K562 (cell line): ENCODE measurements around the gene TMEM120B. TPM values are rescaled to one million over a fixed set of nuclear protein-coding genes. Genes with fewer than 3 reads are reported as not detected.
A peak's percentile ranks its signal among the peaks of the same experiment; 100 is the strongest.

Experiments used
- ARID2 ChIP-seq: fragments of 450-650 bp; IDR thresholded peaks from 2 replicates; pipeline ENCODE4 v1.6.1; 2017; ENCODE audit warnings: antibody characterized with exemption, mild to moderate bottlenecking
- E2F6 ChIP-seq, 2 experiments: IDR thresholded peaks; 2 replicates each; pipeline ENCODE4 v1.6.1; 2011; ENCODE audit warnings: borderline replicate concordance in 1 of 2, control low read depth in 1 of 2, low read depth in 1 of 2, low read length in 1 of 2, mild to moderate bottlenecking in 1 of 2, mixed read lengths in 1 of 2, moderate library complexity in 1 of 2; ENCODE audit not compliant: insufficient read depth in 1 of 2, insufficient read length in 1 of 2, poor library complexity in 1 of 2, severe bottlenecking in 1 of 2; ENCODE audit errors: extremely low read depth in 1 of 2
- ESRRA ChIP-seq: fragments of 450-650 bp; IDR thresholded peaks from 2 replicates; pipeline ENCODE4 v1.6.1; 2014; ENCODE audit warnings: low read depth, mild to moderate bottlenecking, moderate library complexity, borderline replicate concordance
- MED1 ChIP-seq: sonication (generic); formaldehyde crosslinking; IDR thresholded peaks from 2 replicates; pipeline ENCODE4 v1.8.1; 2023; ENCODE audit warnings: missing genetic modification reagents, borderline replicate concordance
- NBN ChIP-seq: fragments of 450-650 bp; IDR thresholded peaks from 2 replicates; pipeline ENCODE4 v1.6.1; 2016; ENCODE audit warnings: low read depth, mild to moderate bottlenecking
- NFYB ChIP-seq: IDR thresholded peaks from 2 replicates; pipeline ENCODE4 v1.6.1; 2011; ENCODE audit warnings: mild to moderate bottlenecking, moderate library complexity; ENCODE audit not compliant: insufficient read length; ENCODE audit errors: extremely low read depth
- NKRF ChIP-seq: fragments of 450-650 bp; IDR thresholded peaks from 2 replicates; pipeline ENCODE4 v1.6.1; 2016; ENCODE audit warnings: borderline replicate concordance
- PML ChIP-seq: IDR thresholded peaks from 2 replicates; pipeline ENCODE4 v1.6.1; 2012; ENCODE audit warnings: low read length, inconsistent platforms
- RBM15 ChIP-seq: fragments of 200-400 bp; formaldehyde crosslinking; IDR thresholded peaks from 2 replicates; pipeline ENCODE4 v1.6.1; 2018; ENCODE audit warnings: mild to moderate bottlenecking, low read length, moderate library complexity; ENCODE audit not compliant: insufficient read depth
- RERE ChIP-seq: sonication (generic); formaldehyde crosslinking; IDR thresholded peaks from 2 replicates; pipeline ENCODE4 v1.8.0; 2023; ENCODE audit warnings: missing genetic modification reagents, mild to moderate bottlenecking, borderline replicate concordance
- SMARCA5 ChIP-seq: fragments of 450-650 bp; IDR thresholded peaks from 2 replicates; pipeline ENCODE4 v1.6.1; 2016
- SNIP1 ChIP-seq: fragments of 450-650 bp; IDR thresholded peaks from 2 replicates; pipeline ENCODE4 v1.7.1; 2017; ENCODE audit warnings: low read depth, mild to moderate bottlenecking
- TCF7L2 ChIP-seq: fragments of 150-350 bp; IDR thresholded peaks from 2 replicates; pipeline ENCODE4 v1.6.1; 2016; ENCODE audit warnings: low read depth, mild to moderate bottlenecking, low read length, moderate library complexity
- ZNF263 ChIP-seq: sonication (generic); formaldehyde crosslinking; IDR thresholded peaks from 2 replicates; pipeline ENCODE4 v1.8.0; 2022; ENCODE audit warnings: mild to moderate bottlenecking, missing genetic modification reagents, borderline replicate concordance
- ZNF395 ChIP-seq: fragments of 200-800 bp; sonication (Bioruptor generic); IDR thresholded peaks from 2 replicates; pipeline ENCODE4 v1.6.1; 2017; ENCODE audit warnings: missing genetic modification characterization, missing compliant biosample characterization
- polyA plus RNA-seq, 8 experiments: library from polyadenylated mRNA; depleted of rRNA in 4 of 8; stranded (reverse) in 5 of 8; unstranded in 3 of 8; fragments of >200 nt; fragmentation: Nextera tagmentation in 2 of 8; fragmentation: Illumina TruSeq in 1 of 8; extraction: Ambion mirVana in 2 of 8; extraction: Trizol in 1 of 8; gene quantifications; 2 replicates each; pipeline versions ENCODE4 v1.2.1 to v1.2.3, GENCODE V29; 2011 to 2014; ENCODE audit warnings: inconsistent platforms in 1 of 8, missing spikeins in 1 of 8
- total RNA-seq, 7 experiments: library from RNA; depleted of rRNA in 6 of 7; stranded (reverse); fragments of >200 nt in 6 of 7; fragmentation: Illumina TruSeq in 2 of 7; extraction: Trizol in 2 of 7; gene quantifications; 2 replicates each; pipeline versions ENCODE4 v1.2.1 to v1.2.3, GENCODE V29; 2011 to 2021; ENCODE audit warnings: low replicate concordance in 1 of 7

The TMEM120B gene
- total and polyA plus RNA-seq, 9 of the 15 experiments (the other 6 are each of a cell fraction or from before 2014, with no cell fraction given) = 1.7 to 18.6 (median 7.4) TPM

- peak; percentile 30 for TF ChIP-seq NFYB
- peak; percentile 48; the same call in 1 of the 2 replicates for TF ChIP-seq NKRF
- no peak for TF ChIP-seq TCF7L2
- TF ChIP-seq PML = no peak
- TF ChIP-seq ZNF395 (CRISPR knock-in tag) = no peak
- TF ChIP-seq RERE = no peak
- no peak for TF ChIP-seq RBM15
- peak; percentile 80 for TF ChIP-seq ESRRA
- TF ChIP-seq SMARCA5 = peak; percentile 95
- TF ChIP-seq NBN = peak; percentile 65; the same call in 1 of the 2 replicates
- TF ChIP-seq SNIP1 = no peak
- 0 out of 2 replicates have a peak, but pooled peaks have one; percentile 45 for TF ChIP-seq MED1
- no peak for TF ChIP-seq E2F6 (IDR thresholded peaks at IDR 0.05; ENCODE audit: borderline replicate concordance in 1 of 2, extremely low read depth in 1 of 2, insufficient read depth in 1 of 2, insufficient read length in 1 of 2, low read depth in 1 of 2, low read length in 1 of 2, poor library complexity in 1 of 2, severe bottlenecking in 1 of 2)
- TF ChIP-seq ARID2 = no peak
- peak; percentile 47; the same call in 1 of the 2 replicates for TF ChIP-seq ZNF263 (CRISPR knock-in tag)
These were observed 99.8 kb downstream of the TMEM120B start (continued) for GRCh38 chr12:121812320-121812871.
